ENCODE measurements around the gene BLOC1S1. TPM values are rescaled to one million over a fixed set of nuclear protein-coding genes. Genes with fewer than 3 reads are reported as not detected.

The BLOC1S1 gene
- total and polyA plus RNA-seq, 9 of the 15 experiments (the other 6 are each of a cell fraction or from before 2014, with no cell fraction given), result 75.2 to 161 (median 98.8) TPM

- TF ChIP-seq CTBP1 (IDR thresholded peaks at IDR 0.05; ENCODE audit: borderline replicate concordance) (peak; percentile 75; the same call in 1 of the 2 replicates), SREBF2 (CRISPR knock-in tag; IDR thresholded peaks at IDR 0.05) (no peak), ZNF699 (CRISPR knock-in tag; IDR thresholded peaks at IDR 0.05; ENCODE audit: insufficient replicate concordance) (no peak), RUNX1 (IDR thresholded peaks at IDR 0.05; ENCODE audit: low read depth) (no peak), MAFG (tag; conservative IDR thresholded peaks at IDR 0.05) (no peak), GATAD2B (IDR thresholded peaks at IDR 0.05; ENCODE audit: borderline replicate concordance) (no peak), HNRNPH1 (optimal IDR thresholded peaks at IDR 0.05; ENCODE audit: low read depth, low read length) (no peak), SAFB2 (IDR thresholded peaks at IDR 0.05; ENCODE audit: borderline replicate concordance, low read depth, low read length, severe bottlenecking) (no peak), HOMEZ (CRISPR knock-in tag; IDR thresholded peaks at IDR 0.05) (no peak), LARP7 (IDR thresholded peaks at IDR 0.05) (no peak), DEAF1 (CRISPR knock-in tag; IDR thresholded peaks at IDR 0.05) (no peak), PHTF2 (CRISPR knock-in tag; IDR thresholded peaks at IDR 0.05) (no peak), TBP (optimal IDR thresholded peaks at IDR 0.05; ENCODE audit: low read depth, low read length) (peak; percentile 20), CREB1 (IDR thresholded peaks at IDR 0.05) (peak; percentile 9; the same call in 1 of the 2 replicates), CREB1 (CRISPR knock-in tag; IDR thresholded peaks at IDR 0.05) (peak; percentile 52; the same call in 1 of the 2 replicates), CBX2 (IDR thresholded peaks at IDR 0.05; ENCODE audit: insufficient read depth, low read length, poor library complexity, severe bottlenecking) (no peak), HDAC2 (IDR thresholded peaks at IDR 0.05) (peak; percentile 72), AFF1 (IDR thresholded peaks at IDR 0.05; ENCODE audit: low read depth in 1 of 2, partially characterized antibody in 2 of 2) (no peak), SMAD2 (IDR thresholded peaks at IDR 0.05; ENCODE audit: low read depth, low read length) (no peak), KLF1 (tag; IDR thresholded peaks at IDR 0.05) (no peak), SMAD3 (CRISPR knock-in tag; conservative IDR thresholded peaks at IDR 0.05) (no peak), FOXK1 (CRISPR knock-in tag; IDR thresholded peaks at IDR 0.05; ENCODE audit: borderline replicate concordance) (no peak)
Measured at GRCh38 chr12:55743406-55744339, 27.8 kb downstream of the BLOC1S1 start (continued).
